SJCRH30 (cell line): ENCODE measurements around the gene APBB2. TPM values are rescaled to one million over a fixed set of nuclear protein-coding genes. Genes with fewer than 3 reads are reported as not detected.
"Not testable (repeated sequence)": the region's sequence is repeated elsewhere in the genome, so short reads cannot be mapped to it uniquely, and the experiment has no call there.

Source experiments
- DNase-seq, 2 experiments: peaks; one replicate each; pipeline ENCODE4 v3.0.0-alpha.2; 2015 to 2020
- H3K27ac ChIP-seq: fragments of 250-450 bp; sonication (Bioruptor Pico); 2 replicates; pipeline ENCODE4 v1.5.1; 2020; ENCODE audit warnings: mild to moderate bottlenecking, moderate library complexity
- H3K27me3 ChIP-seq: fragments of 250-450 bp; sonication (Bioruptor Pico); 2 replicates; pipeline ENCODE4 v1.5.1; 2020; ENCODE audit warnings: mild to moderate bottlenecking, moderate library complexity
- H3K36me3 ChIP-seq: fragments of 250-450 bp; sonication (Bioruptor Pico); 2 replicates; pipeline ENCODE4 v1.5.1; 2020; ENCODE audit warnings: mild to moderate bottlenecking, moderate library complexity
- H3K4me1 ChIP-seq: fragments of 250-450 bp; sonication (Bioruptor Pico); 2 replicates; pipeline ENCODE4 v1.5.1; 2020; ENCODE audit warnings: mild to moderate bottlenecking, moderate library complexity
- H3K4me3 ChIP-seq: fragments of 250-450 bp; sonication (Bioruptor Pico); 2 replicates; pipeline ENCODE4 v1.5.1; 2020; ENCODE audit warnings: mild to moderate bottlenecking, moderate library complexity
- H3K9me3 ChIP-seq: fragments of 250-450 bp; sonication (Bioruptor Pico); replicated peaks from 2 replicates; pipeline ENCODE4 v1.5.1; 2020; ENCODE audit warnings: mild to moderate bottlenecking, moderate library complexity
- total RNA-seq: library from RNA; depleted of rRNA; stranded (reverse); fragments of >200 nt; shearing (Covaris generic); gene quantifications from 2 replicates; pipeline ENCODE4 v1.2.3, GENCODE V29; 2014

Gene APBB2
- total RNA-seq, 1 experiment from 2014 or later, result 89.7 TPM

DNA sequence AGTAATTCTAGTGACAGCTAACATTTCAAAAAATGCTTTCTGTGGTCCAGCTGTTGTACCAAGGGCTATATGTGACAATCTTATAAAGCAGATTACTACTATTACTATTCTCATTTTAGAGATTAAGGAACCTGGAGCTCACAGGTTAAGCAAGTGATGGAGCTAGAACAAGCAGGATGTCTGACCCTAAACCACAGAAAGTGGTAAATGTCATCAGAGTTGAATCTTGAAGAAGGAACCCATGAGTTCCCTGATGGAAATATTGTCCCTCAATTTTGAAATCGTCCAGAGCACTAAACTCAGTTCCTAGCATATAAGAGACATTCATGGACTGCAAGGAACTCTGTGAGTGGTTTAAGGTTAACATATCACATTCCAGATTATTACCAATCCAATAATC is 214.0 kb downstream of the APBB2 start:
- Histone ChIP-seq H3K9me3 (peaks cover 3% of the 10 kb centered on the region; the same call in 1 of the 2 replicates), H3K4me3 (no peak overlapping the region), H3K4me1 (no peaks in the 10 kb centered on the region), H3K36me3 (peaks cover 6% of the 10 kb centered on the region; the same call in 1 of the 2 replicates), H3K27ac (no peak overlapping the region), H3K27me3 (no peaks in the 10 kb centered on the region)
- no peak for DNase-seq

DNA sequence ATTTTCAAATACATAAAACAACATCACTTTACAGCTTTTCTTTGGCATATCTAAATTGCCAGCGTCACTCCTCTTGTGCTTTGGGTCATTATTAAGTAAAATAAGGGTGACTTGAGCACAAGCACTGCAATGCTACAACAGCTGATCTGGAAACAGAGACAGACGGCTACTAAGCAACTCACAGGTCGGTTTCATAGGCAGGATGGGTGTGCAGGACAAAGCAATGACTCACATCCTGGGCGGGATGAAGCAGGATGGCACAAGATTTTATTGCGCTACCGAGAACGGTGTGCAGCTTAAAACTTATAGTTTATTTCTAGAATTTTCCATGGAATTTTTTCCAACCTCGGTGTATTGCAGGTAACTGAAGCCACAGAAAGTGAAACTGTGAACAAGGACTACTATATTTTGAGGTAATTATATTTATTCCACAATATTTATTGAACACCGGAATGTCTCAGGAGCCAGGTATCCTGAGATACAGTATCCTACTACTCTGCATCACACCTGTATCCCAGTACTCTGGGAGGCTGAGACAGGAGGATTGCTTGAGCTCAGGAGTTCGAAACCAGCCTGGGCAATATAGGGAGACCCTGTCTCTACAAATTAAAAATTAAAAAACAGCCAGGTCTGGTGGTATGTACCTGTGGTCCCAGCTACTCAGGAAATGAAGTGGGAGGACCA is 215.5 kb downstream of the APBB2 start:
- Histone ChIP-seq H3K4me3 (no peak overlapping the region), H3K36me3 (peaks cover 4% of the 10 kb centered on the region; the same call in 1 of the 2 replicates), H3K9me3 (peaks cover 3% of the 10 kb centered on the region; the same call in 1 of the 2 replicates), H3K4me1 (no peaks in the 10 kb centered on the region), H3K27me3 (no peaks in the 10 kb centered on the region), H3K27ac (no peak overlapping the region)
- DNase-seq, result no peak

DNA sequence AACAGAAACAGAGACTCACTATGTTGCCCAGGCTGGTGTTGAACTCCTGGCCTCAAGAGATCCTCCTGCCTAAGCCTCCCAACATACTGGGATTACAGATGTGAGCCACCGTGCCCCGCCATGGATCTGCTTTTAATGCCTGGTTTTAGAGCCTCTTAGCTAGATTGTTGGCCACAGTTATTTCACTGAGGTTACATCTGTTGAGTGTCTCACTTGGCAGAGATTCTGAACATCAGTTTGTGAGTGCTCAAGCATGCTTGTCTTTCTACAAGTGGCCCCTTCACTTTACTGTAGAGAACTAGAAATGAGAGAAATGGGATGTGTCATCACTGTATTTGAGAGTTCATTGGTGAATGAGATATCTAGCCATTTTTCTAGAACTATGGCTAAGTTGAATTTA is 218.5 kb downstream of the APBB2 start:
- Histone ChIP-seq H3K4me1 (peaks cover 15% of the 10 kb centered on the region), H3K4me3 (no peak overlapping the region), H3K36me3 (no peaks in the 10 kb centered on the region), H3K27ac (no peak overlapping the region), H3K9me3 (peaks cover 3% of the 10 kb centered on the region; the same call in 1 of the 2 replicates), H3K27me3 (no peaks in the 10 kb centered on the region)
- DNase-seq, result peak in 1 of 2 experiments; percentile 37

DNA sequence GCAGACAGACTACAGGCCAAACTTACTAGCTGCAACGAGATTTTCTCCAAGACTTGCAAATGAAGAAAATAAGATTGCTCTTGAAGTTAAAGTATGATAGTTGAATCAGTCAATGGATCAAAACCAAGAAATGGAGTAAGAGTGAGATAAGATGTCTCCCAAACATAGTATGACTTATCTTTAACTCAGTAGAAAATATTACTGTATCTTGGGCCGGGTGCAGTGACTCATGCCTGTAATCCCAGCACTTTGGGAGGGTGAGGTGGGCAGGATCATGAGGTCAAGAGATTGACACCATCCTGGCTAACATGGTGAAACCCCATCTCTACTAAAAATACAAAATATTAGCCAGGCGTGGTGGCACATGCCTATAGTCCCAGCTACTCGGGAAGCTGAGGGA is 220.0 kb downstream of the APBB2 start:
- not testable (repeated sequence) for H3K27ac ChIP-seq, H3K27me3 ChIP-seq, DNase-seq, H3K36me3 ChIP-seq, H3K9me3 ChIP-seq, H3K4me3 ChIP-seq
- peaks cover 30% of the 10 kb centered on the region for H3K4me1 ChIP-seq

DNA sequence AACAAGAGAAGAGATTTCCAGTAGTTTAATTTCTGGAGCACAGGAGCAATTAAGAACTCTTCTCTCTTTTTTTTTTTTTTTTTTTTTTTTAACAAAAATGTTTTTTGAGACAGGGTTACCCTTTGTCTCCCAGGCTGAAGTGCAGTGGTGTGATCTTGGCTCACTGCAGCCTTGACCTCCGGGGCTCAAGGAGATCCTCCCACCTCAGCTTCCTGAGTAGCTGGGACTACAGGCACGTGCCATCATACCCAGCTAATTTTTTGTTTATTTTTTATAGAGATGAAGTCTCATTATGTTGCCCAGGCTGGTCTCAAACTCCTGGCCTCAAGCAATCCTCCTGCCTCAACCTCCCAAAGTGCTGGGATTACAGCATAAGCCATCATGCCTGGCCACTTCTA is 221.0 kb downstream of the APBB2 start:
- not testable (repeated sequence) for H3K27me3 ChIP-seq, H3K27ac ChIP-seq, H3K36me3 ChIP-seq, H3K9me3 ChIP-seq, DNase-seq, H3K4me3 ChIP-seq
- H3K4me1 ChIP-seq, result peaks cover 30% of the 10 kb centered on the region

DNA sequence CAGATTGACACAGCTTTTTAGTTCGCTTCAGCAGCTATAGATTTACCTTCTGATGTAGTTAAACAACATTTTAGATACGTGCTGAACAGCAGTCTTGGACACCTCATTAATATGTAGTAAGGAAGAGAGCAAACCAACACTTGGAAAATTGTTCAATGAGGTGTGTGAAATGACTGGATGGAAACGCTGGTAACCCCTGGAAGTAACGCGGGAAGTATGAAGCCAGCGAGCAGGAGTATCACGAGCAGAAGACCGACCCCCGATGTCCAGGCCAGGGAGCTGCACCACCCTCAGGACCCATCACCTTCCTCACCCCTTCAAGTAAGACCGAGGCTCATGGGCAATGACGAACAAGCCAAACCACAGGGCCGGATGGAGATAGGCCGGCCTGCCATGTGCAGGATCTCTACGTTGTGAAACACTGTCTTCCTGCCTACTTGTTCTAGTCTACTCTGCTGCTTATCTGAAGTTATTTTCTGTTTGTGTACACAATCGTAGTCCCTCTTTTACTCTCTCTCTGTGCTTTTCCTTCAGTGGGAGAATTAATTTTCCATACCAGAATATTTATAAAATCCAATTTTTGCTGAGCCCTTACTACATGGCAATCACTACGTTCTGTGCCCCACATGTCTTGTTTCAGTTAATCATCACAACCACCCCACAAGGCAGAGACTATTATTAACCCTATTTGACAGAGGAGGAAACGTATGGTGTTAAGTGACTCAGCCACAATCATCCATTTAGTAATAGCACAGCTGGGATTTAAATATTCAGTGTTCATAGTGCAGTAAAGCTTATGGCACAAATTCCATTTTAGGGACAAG is 221.7 kb downstream of the APBB2 start:
- H3K27ac ChIP-seq, result peak overlapping the region; percentile 22; the same call in 1 of the 2 replicates
- H3K4me3 ChIP-seq, result no peak overlapping the region
- peaks cover 3% of the 10 kb centered on the region; the same call in 1 of the 2 replicates for H3K9me3 ChIP-seq
- H3K4me1 ChIP-seq, result peaks cover 30% of the 10 kb centered on the region
- DNase-seq, result peak in 1 of 2 experiments; percentile 34
- no peaks in the 10 kb centered on the region for H3K36me3 ChIP-seq
- H3K27me3 ChIP-seq, result no peaks in the 10 kb centered on the region

DNA sequence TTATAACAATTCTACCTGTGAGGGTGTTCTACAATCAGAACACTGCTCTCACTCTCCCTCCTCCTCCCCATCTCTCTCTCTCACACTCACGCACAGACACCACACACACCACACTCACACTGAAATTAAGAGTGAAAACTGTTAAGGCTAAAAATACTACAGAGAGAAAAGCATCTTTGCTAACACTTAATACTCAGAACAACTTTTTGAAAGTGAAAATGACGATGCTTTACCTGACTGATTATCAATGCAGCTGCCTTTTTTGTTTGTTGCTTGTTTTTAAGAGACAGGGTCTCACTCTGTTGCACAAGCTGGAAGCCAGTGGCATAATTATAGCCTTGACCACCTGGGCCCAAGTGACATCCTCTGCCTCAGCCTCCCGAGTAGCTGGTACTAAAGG is 222.4 kb downstream of the APBB2 start:
- H3K9me3 ChIP-seq, result no peaks in the 10 kb centered on the region; the same call in 1 of the 2 replicates
- H3K36me3 ChIP-seq, result no peaks in the 10 kb centered on the region
- peaks cover 30% of the 10 kb centered on the region for H3K4me1 ChIP-seq
- no peak for DNase-seq
- no peak overlapping the region for H3K4me3 ChIP-seq
- H3K27ac ChIP-seq, result peak overlapping the region; percentile 90; the same call in 1 of the 2 replicates
- H3K27me3 ChIP-seq, result no peaks in the 10 kb centered on the region

DNA sequence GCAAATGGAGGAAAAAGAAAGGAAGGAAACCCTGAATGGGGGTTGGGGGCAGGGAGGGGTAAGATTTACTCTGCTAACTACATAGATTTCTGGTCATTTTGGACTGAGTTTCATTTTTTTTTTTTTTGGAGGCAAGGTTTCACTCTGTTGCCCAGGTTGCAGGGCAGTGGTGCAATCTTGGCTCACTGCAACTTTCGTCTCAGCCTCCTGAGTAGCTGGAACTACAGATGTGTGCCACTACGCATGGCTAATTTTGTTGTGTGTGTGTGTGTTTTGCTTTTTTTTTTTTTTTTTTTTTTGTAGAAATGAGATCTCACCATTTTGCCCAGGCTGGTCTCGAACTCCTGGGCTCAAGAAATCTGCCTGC is 223.5 kb downstream of the APBB2 start:
- Histone ChIP-seq H3K27ac (peak overlapping the region; percentile 90), H3K4me3 (no peak overlapping the region), H3K9me3 (no peaks in the 10 kb centered on the region), H3K4me1 (peaks cover 30% of the 10 kb centered on the region), H3K27me3 (no peaks in the 10 kb centered on the region), H3K36me3 (0 out of 2 replicates have a peak, but pooled peaks cover under 1% of the 10 kb centered on the region)
- DNase-seq, result no peak

DNA sequence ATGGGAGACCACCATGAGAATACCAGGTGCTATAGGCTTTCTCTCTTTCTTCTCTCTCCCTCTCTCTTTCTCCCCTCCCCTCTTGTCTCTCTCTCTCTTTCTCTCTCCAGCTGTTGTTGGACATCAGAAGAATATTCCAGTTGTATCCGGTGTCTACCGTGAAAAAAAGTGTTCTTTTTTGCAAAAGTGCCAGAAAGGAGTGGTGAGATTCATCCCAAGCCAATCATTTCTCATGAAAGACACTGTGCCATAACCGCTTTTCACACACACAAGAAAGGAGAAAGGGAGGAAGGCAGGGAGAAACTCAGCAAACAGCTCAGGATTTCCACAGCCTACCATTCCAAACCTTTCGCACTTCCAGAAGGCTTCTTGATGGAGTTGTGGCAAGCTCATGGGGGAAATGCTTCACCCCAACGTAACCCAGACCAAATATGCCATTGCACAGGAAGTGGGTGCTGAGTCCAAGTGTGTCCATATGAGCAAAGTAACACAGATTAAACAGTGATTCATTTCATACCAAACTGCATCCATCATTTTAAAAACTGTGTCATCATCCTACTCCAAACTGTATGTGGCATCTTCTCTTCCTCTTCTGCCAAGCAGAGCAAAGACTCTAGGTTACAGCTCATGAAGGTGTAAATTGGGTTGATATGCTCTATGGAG is 224.0 kb downstream of the APBB2 start:
- H3K27me3 ChIP-seq, result no peaks in the 10 kb centered on the region
- no peaks in the 10 kb centered on the region for H3K9me3 ChIP-seq
- DNase-seq, result peak; percentile 54 to 65
- H3K4me1 ChIP-seq, result peaks cover 30% of the 10 kb centered on the region
- no peak overlapping the region for H3K4me3 ChIP-seq
- H3K27ac ChIP-seq, result peak overlapping the region; percentile 90
- H3K36me3 ChIP-seq, result peaks cover 6% of the 10 kb centered on the region; the same call in 1 of the 2 replicates

DNA sequence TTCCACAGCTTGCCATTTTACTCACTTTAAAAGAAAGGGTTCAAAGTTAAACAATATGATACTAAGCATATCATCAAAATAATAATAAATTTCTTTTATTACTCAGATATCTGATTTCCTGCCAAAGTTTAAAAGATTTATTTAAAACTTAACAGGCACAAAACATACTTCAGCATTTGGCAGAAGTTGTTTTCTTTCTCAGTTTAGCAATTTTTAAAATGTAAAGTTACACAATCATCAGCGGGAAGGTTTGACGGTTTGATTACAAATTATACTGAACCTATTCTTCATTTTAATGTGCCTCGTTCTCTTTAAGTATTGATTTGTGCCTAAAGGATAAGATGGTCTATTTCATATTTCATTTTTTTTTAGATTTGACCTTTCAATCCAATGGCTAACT is 227.2 kb downstream of the APBB2 start:
- peaks cover 25% of the 10 kb centered on the region for H3K4me1 ChIP-seq
- H3K9me3 ChIP-seq, result no peaks in the 10 kb centered on the region
- H3K36me3 ChIP-seq, result peaks cover 7% of the 10 kb centered on the region; the same call in 1 of the 2 replicates
- no peak for DNase-seq
- H3K27me3 ChIP-seq, result no peaks in the 10 kb centered on the region
- H3K27ac ChIP-seq, result no peak overlapping the region
- no peak overlapping the region for H3K4me3 ChIP-seq

DNA sequence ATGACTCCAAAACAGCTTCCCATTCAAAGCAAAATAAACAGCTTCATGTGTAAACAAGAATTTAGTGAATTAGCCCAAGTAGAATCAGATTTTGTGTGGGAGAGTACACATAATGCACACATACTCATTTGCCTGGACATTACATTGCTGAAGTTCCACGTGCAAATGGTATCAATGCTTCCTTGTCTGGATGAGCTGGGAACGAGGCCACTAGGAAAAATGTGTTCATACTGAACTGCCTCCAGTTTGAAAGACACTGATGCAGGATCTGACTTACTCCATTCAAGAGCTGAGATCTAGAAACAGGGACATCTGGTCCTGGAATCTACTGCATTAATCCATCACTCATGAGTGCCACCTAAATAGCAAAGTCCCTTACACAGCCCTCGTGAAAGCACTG is 228.0 kb downstream of the APBB2 start:
- peaks cover 18% of the 10 kb centered on the region for H3K4me1 ChIP-seq
- H3K9me3 ChIP-seq, result no peaks in the 10 kb centered on the region
- H3K36me3 ChIP-seq, result peaks cover 7% of the 10 kb centered on the region; the same call in 1 of the 2 replicates
- H3K27ac ChIP-seq, result no peak overlapping the region
- no peak for DNase-seq
- no peak overlapping the region for H3K4me3 ChIP-seq
- H3K27me3 ChIP-seq, result no peaks in the 10 kb centered on the region

DNA sequence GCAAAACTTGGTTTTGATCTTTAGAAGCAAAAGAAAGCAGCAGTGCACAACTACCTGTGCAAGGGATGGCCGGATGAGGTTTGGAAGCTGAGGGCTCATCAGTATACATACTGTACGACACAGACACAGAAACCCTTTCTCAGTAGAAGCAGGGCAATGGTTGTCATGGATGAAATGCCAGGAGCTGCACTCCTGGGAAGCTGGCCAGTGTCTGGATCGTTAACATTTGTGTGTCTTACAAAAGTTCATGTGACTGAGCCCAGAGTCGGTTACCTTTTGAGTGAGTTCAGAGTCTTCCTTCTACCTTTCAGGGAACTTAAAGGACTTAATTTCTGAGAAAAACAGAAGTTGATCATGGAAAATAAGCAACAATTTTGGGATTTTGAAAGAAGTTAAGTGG is 230.3 kb downstream of the APBB2 start:
- Histone ChIP-seq H3K9me3 (no peaks in the 10 kb centered on the region), H3K27me3 (no peaks in the 10 kb centered on the region), H3K4me1 (no peaks in the 10 kb centered on the region), H3K36me3 (peaks cover 13% of the 10 kb centered on the region), H3K27ac (no peak overlapping the region), H3K4me3 (no peak overlapping the region)
- no peak for DNase-seq

DNA sequence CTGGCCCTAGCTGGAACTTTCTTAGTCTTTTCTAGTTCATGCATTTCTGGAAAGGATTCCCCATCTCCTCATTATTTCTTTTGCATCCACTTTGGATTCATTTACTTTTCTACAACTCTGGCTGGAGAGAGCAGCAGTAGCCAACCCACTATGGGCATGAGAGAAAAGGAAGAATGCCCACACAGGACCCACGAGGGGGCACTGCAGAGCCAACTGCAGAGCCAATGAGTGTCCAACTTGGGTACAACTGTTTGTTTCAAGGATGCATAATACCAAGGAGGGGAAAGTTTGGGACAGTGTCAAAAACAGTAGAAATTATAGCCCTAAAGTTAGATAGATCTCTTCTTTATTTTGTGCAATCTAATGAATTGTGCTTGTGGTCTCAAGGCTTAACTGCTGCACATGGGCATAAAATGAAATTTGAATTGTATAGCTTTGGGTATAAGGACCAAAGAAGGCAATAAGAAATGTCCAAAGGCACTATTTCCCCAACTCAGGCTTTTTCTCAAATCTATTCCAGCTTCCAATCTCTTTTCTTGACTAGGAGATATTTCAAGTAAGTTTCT is 233.9 kb downstream of the APBB2 start:
- Histone ChIP-seq H3K9me3 (no peaks in the 10 kb centered on the region), H3K4me1 (peaks cover 6% of the 10 kb centered on the region), H3K4me3 (no peak overlapping the region), H3K27ac (no peak overlapping the region), H3K27me3 (no peaks in the 10 kb centered on the region), H3K36me3 (peaks cover 17% of the 10 kb centered on the region)
- DNase-seq, result no peak

DNA sequence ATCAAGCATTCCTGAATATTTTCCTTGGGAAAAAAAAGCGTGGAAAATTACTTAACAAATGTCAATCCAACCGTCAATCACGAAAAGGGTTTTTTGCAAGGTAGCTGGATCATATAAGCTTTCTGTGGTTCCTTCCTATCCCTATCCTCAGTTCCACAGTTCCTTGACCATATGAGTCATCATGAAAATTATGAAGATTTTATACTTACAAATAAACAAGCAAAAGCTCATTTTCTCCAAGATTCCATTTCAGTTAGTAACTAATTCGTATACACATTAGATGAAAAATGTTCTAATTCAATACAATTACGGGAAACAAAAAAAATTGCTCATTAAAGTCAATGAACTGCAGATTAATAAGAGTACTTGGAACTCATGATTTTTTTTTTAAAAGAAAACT is 235.8 kb downstream of the APBB2 start:
- no peak for DNase-seq
- Histone ChIP-seq H3K9me3 (no peaks in the 10 kb centered on the region), H3K36me3 (peaks cover 15% of the 10 kb centered on the region), H3K27ac (no peak overlapping the region), H3K4me3 (no peak overlapping the region), H3K27me3 (no peaks in the 10 kb centered on the region), H3K4me1 (peaks cover 6% of the 10 kb centered on the region)
